Neuron (in vitro differentiated cells): ENCODE results near the gene AQP9.
"Not testable (repeated sequence)": the region's sequence is repeated elsewhere in the genome, so short reads cannot be mapped to it uniquely, and the experiment has no call there.

Experiments used
- H2AFZ ChIP-seq: one replicate; pipeline ENCODE4 v1.6.1; 2013; ENCODE audit warnings: low read depth, mild to moderate bottlenecking, inconsistent platforms, low read length, moderate library complexity
- H3K27me3 ChIP-seq: one replicate; pipeline ENCODE4 v1.6.1; 2013; ENCODE audit warnings: low read length; ENCODE audit not compliant: insufficient read depth
- H3K36me3 ChIP-seq: one replicate; pipeline ENCODE4 v1.6.1; 2013; ENCODE audit warnings: low read length; ENCODE audit not compliant: insufficient read depth
- H3K4me1 ChIP-seq: one replicate; pipeline ENCODE4 v1.6.1; 2013; ENCODE audit warnings: low read length; ENCODE audit not compliant: insufficient read depth
- H3K4me3 ChIP-seq: 2 replicates; pipeline ENCODE4 v1.5.1; 2013; ENCODE audit warnings: mild to moderate bottlenecking, low read length, moderate library complexity
- H3K9me3 ChIP-seq: one replicate; pipeline ENCODE4 v1.6.1; 2013; ENCODE audit warnings: low read length

Gene AQP9

DNA sequence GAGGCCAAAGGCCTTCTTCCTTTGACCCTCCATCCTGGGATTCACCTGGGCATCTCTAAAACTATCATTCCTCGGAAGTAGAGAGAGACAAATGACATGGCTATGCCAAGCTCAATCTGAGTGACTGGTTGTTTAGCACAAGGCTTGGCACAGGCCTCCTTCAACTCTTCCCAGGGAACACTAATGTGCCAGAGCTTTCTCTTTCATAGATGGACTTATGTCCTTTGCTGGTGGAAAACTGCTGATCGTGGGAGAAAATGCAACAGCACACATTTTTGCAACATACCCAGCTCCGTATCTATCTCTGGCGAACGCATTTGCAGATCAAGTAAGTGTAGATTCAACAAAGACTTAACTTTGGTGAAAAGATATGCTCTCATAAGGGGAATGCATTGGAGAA is 36.5 kb downstream of the AQP9 start:
- H3K4me1 ChIP-seq = no peaks in the 10 kb centered on the region
- H3K36me3 ChIP-seq = no peaks in the 10 kb centered on the region
- no peak overlapping the region for H3K4me3 ChIP-seq
- H2AFZ ChIP-seq = no peak overlapping the region
- H3K27me3 ChIP-seq = no peaks in the 10 kb centered on the region
- no peaks in the 10 kb centered on the region for H3K9me3 ChIP-seq

DNA sequence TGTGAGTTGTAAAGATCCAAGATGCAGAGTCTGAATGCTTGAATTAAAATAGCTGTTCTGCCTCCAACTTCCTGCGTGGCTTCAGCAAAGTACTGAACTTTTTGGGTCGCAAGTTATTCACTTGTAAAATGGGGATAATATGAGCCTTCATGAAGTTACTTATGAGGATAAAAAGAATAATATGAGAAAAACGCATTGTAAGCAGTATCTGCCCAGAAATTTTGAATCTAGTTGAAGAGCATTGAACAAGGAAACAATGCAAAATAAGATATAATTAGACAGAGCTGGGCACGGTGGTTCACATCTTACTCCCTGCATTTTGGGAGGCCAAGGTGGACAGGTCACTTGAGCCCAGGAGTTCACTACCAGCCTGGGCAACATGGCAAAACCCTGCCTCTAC is 37.8 kb downstream of the AQP9 start:
- H3K4me3 ChIP-seq = no peak overlapping the region
- H3K9me3 ChIP-seq = no peaks in the 10 kb centered on the region
- no peaks in the 10 kb centered on the region for H3K36me3 ChIP-seq
- no peak overlapping the region for H2AFZ ChIP-seq
- no peaks in the 10 kb centered on the region for H3K27me3 ChIP-seq
- H3K4me1 ChIP-seq = no peaks in the 10 kb centered on the region

DNA sequence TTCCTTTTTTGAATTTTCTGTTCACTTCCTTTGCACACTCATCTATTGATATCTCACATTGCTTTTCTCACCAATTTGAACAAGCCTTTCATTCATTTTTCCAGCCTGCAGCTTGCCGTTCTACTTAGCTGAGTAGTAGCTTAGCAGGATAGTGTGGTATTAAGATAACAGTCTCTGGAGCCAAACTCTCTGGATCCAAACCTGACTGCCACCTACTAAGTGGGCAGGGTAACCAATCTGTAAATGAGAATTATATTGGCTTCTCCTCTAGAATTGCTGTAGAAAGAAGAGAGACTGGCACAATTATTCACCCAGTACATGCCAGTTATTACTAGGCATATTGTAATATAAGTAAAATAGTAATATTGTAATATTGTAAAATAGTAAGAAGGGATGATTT is 40.5 kb downstream of the AQP9 start:
- Histone ChIP-seq H3K4me1 (no peaks in the 10 kb centered on the region), H3K9me3 (no peaks in the 10 kb centered on the region), H3K27me3 (no peaks in the 10 kb centered on the region)

DNA sequence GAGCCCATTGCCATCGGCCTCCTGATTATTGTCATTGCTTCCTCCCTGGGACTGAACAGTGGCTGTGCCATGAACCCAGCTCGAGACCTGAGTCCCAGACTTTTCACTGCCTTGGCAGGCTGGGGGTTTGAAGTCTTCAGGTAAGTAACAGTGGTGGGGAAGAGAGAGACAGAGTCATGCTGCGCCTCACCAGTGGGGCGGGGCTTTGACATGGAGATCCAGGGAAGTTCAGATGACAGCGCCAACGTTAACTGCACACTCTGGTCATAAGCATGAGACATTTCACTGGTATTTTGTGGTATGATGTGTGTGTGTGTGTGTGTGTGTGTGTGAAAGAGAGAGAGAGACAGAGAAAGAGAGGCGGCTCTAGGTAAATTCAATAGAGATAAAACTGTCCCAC is 41.0 kb downstream of the AQP9 start:
- Histone ChIP-seq H3K4me1 (no peaks in the 10 kb centered on the region), H3K36me3 (no peaks in the 10 kb centered on the region), H3K4me3 (no peak overlapping the region), H3K9me3 (no peaks in the 10 kb centered on the region), H2AFZ (no peak overlapping the region), H3K27me3 (no peaks in the 10 kb centered on the region)

More for the DNA sequence above, 40.5 kb downstream of the AQP9 start:
- no peak overlapping the region for H2AFZ ChIP-seq
- no peaks in the 10 kb centered on the region for H3K36me3 ChIP-seq
- no peak overlapping the region for H3K4me3 ChIP-seq

DNA sequence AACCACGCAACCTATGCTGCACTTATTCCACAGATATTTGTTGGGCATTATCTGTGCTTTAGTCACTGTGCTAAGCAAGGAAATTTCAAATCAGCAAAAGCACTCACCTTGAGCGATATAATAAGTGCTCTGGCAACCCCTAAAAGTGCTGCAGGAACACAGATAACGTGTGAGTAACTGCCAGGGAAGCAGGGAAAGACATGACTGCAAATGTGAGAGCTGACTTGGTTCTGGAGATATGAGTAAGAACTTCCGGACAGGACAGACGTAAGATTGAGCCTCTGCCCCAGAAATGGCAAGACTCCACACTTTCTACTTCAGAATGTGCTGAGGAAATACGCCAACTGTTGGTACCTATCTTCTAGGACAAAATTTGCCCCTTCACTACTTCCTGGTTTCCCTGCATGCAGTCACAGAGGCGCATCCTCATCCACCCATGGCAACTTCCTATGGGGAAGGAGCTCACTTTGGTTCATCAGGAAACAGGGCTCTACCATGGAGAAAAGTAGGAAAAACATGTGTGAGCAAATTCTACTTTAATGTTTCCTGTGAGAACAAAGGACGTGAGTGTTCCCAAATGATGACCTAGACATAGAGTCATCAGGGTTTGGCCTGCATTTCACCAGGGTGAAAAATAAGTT is 41.7 kb downstream of the AQP9 start:
- Histone ChIP-seq H3K36me3 (no peaks in the 10 kb centered on the region), H3K27me3 (no peaks in the 10 kb centered on the region), H2AFZ (no peak overlapping the region), H3K4me3 (no peak overlapping the region), H3K9me3 (no peaks in the 10 kb centered on the region), H3K4me1 (no peaks in the 10 kb centered on the region)

DNA sequence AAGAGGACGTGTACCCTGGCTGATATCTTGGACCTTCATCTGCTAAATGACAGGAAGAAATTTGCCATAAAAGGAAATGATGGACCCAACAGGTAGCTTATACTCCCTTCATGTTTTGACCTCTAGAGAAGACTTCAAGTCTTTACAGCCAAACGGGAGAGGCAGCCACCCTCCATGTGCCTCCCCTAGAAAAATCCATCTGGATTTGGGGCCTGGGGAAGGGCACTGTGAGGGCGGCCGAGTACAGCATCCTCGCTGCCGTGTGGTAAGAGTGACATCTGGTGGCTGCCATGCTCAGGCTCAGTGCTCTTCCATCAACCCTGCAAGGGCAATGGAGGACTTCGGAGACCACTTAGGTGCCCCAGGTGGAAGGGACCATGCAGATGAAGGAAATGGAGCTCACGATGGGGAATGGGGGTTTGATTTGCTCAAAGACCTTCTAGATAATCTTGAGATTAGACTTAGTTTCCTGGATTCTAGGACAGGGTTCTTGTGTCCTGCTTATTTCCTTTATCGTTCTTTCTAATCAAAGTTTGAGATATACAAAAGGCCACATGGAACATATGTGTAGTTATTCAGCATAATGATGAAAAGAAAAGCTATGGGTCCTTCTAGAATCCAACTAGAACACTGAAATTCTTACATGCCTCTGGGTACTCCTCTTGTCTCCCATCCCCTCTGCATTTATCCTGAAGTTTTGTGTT is 44.4 kb downstream of the AQP9 start:
- Histone ChIP-seq H3K36me3 (no peaks in the 10 kb centered on the region), H3K4me1 (no peaks in the 10 kb centered on the region), H3K4me3 (no peak overlapping the region), H3K27me3 (no peaks in the 10 kb centered on the region), H3K9me3 (no peaks in the 10 kb centered on the region), H2AFZ (no peak overlapping the region)

DNA sequence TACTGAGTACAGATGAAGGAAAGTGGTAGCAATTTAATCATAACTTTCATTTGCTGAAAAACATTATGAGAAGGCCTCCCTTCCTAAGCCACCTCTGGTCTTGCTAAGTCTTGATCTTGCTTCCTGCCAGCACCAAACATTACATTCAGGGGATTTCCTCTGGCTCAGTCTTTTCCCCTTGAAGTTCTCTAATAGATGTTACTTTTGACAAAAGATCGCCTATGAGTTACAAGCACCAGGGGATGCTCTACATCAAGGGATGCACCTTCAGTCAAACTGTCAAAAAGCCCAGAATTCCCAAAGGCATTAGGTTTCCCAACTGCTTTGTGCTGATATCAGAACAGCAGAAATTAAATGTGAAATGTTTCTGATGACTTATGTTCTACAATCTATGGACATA is 47.3 kb downstream of the AQP9 start:
- no peak overlapping the region for H2AFZ ChIP-seq
- H3K4me1 ChIP-seq = no peaks in the 10 kb centered on the region
- H3K4me3 ChIP-seq = no peak overlapping the region
- H3K27me3 ChIP-seq = peaks cover 7% of the 10 kb centered on the region
- no peaks in the 10 kb centered on the region for H3K9me3 ChIP-seq
- no peaks in the 10 kb centered on the region for H3K36me3 ChIP-seq

DNA sequence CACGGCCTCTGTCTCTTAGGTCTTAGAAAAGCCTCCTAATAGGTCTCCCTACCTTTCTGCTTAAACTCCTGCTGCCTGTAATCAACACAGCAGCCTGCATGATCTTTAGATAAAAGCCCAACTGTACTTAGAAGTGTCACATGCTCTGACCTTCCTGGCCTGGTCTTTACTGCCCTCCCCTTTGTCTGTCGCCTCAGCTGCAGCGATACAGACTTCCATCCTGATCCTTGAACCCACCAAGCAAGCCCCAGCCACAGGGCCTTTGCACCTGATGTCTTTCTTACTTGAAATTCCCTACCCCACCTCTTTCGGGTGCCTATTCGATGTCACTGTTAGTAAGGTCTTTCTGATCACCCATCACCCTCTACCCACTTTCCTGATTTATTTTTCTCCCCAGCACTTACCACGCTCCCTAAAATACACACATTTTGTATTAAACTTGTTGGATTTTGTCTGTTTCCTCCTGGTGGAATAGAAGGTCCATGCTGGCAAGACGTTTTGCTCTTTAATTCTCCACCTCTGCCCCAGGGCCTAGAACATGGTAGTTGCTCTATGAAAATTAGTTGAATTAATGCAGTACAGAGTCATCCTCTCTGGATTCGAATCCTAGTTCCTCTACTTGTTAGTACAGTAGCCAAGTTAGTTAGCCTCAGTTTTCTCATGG is 51.1 kb downstream of the AQP9 start:
- no peaks in the 10 kb centered on the region for H3K9me3 ChIP-seq
- H2AFZ ChIP-seq = no peak overlapping the region
- no peaks in the 10 kb centered on the region for H3K36me3 ChIP-seq
- no peak overlapping the region for H3K4me3 ChIP-seq
- H3K27me3 ChIP-seq = peaks cover 7% of the 10 kb centered on the region
- no peaks in the 10 kb centered on the region for H3K4me1 ChIP-seq

DNA sequence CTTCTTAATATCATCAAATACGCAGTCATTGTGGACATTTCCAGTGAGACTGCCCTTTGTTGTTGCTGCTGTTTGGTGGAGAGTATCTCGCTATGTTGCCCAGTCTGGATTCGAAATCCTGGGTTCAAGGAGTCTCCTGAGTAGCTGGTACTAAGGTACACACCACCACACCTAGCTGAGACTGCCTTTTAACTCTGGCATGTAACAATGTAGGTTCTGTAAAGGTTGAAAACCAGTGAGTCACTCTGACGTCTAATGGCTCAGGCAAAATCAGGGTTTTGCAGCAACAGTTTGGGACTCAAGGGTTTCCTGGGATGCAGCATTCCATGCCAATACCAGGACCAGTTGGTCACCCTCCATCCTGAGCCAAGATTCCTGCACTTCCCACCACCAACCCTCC is 52.2 kb downstream of the AQP9 start:
- no peaks in the 10 kb centered on the region for H3K9me3 ChIP-seq
- H3K4me1 ChIP-seq = no peaks in the 10 kb centered on the region
- H3K27me3 ChIP-seq = peaks cover 7% of the 10 kb centered on the region
- H3K4me3 ChIP-seq = no peak overlapping the region
- H3K36me3 ChIP-seq = no peaks in the 10 kb centered on the region
- no peak overlapping the region for H2AFZ ChIP-seq

DNA sequence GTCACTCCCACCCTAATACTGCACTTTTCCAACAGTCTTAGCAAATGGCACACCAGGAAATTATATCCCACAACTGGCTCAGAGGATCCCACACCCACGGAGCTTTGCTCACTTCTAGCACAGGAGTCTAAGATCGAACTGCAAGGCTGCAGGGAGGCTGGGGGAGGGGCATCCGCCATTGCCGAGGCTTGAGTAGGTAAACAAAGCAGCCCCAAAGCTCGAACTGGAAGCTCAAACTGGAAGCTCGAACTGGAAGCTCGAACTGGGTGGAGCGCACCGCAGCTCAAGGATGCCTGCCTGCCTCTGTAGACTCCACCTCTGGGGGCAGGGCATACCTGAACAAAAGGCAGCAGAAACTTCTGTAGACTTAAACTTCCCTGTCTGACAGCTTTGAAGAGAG is 55.5 kb downstream of the AQP9 start:
- H3K27me3 ChIP-seq, H2AFZ ChIP-seq, H3K36me3 ChIP-seq, H3K4me3 ChIP-seq, H3K9me3 ChIP-seq, H3K4me1 ChIP-seq: not testable (repeated sequence)

DNA sequence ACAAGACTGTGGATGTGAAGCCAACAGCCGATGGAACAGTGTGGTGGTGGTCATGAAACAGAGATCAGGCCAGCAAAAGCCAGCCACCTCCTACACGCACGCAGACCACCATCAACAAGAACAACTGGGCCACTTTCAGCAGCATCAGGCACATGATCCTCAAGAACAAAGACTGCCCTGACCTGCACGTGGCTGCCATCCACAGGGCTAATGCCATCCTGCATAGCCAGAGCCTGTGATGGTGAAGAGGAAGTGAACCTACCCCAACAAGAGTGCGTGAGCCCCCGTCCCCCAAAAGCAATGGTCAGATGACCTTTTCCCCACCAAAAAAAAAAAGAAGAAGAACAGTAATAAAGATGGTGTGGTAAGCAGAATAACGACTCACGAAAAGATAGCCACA is 62.6 kb downstream of the AQP9 start:
- no peaks in the 10 kb centered on the region for H3K9me3 ChIP-seq
- no peaks in the 10 kb centered on the region for H3K36me3 ChIP-seq
- H2AFZ ChIP-seq = no peak overlapping the region
- H3K27me3 ChIP-seq = no peaks in the 10 kb centered on the region
- no peaks in the 10 kb centered on the region for H3K4me1 ChIP-seq
- H3K4me3 ChIP-seq = no peak overlapping the region

DNA sequence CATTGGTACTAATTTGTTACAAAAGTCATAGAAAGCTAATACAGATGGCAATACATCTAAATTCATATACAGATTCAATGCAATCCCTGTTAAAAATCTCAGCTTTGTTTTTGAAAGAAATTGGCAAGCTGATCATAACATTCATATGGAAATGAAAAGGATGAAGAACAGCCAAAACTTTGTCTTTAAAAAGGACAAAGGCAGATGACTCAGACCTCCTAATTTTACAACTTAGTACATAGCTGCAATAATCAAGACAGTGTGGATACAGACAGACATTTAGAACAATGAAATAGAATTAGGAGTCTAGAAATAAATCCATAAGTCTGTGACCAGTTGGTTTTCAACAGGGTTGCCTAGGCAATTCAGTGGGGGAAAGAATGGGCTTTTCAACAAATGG is 63.3 kb downstream of the AQP9 start:
- Histone ChIP-seq H3K4me3 (no peak overlapping the region), H3K36me3 (no peaks in the 10 kb centered on the region), H3K27me3 (no peaks in the 10 kb centered on the region), H2AFZ (no peak overlapping the region), H3K9me3 (no peaks in the 10 kb centered on the region), H3K4me1 (no peaks in the 10 kb centered on the region)

DNA sequence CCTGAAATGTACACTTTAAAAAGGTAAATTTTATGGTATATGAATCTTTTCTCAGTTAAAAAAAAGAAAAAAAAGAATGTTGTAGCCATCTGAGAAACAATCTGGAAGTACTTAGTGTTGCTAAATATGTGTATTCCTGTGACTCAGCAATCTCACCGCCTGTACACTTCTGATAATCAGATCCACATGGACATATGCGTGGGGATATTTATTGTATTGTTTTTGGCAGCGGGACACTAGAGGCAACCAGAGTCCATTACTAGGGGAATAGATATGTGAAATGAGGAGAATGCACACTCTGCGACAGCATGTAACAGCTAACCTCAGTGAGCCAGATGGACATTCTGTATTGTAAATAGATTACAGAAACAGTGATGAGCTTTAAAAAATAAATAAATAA is 65.4 kb downstream of the AQP9 start:
- Histone ChIP-seq H3K4me1 (no peaks in the 10 kb centered on the region), H2AFZ (no peak overlapping the region), H3K27me3 (no peaks in the 10 kb centered on the region), H3K4me3 (no peak overlapping the region), H3K36me3 (no peaks in the 10 kb centered on the region), H3K9me3 (no peaks in the 10 kb centered on the region)
